Measurements from ENCODE around the gene KDSR. TPM values are rescaled to one million over a fixed set of nuclear protein-coding genes. Genes with fewer than 3 reads are reported as not detected.

Gene KDSR
- total RNA-seq, 3 donors from 2014 or later, result 33.6 to 79.4 (median 51.4) TPM

- Histone ChIP-seq H3K4me1 (ENCODE audit: low read depth) (no peaks in the 10 kb centered on the region), H3K9me3 (no peaks in the 10 kb centered on the region), H3K36me3 (ENCODE audit: low read depth) (no peaks in the 10 kb centered on the region), H3K4me3 (no peak overlapping the region)
- no peak for TF ChIP-seq CTCF (IDR thresholded peaks at IDR 0.05)
- intact Hi-C loops (cut with DNase I, micrococcal nuclease), result no loop called here
- no peak for ATAC-seq
- no peak for DNase-seq
These were observed 18.4 kb downstream of the KDSR start for GRCh38 chr18:63348508-63349136.

- Histone ChIP-seq H3K9me3 (no peaks in the 10 kb centered on the region), H3K4me1 (ENCODE audit: low read depth) (no peaks in the 10 kb centered on the region), H3K36me3 (ENCODE audit: low read depth) (no peaks in the 10 kb centered on the region), H3K4me3 (no peak overlapping the region)
- intact Hi-C loops (cut with DNase I, micrococcal nuclease), result no loop called here
- no peak for DNase-seq
- ATAC-seq, result no peak
- TF ChIP-seq CTCF (IDR thresholded peaks at IDR 0.05), result no peak
These were observed 20.4 kb downstream of the KDSR start for GRCh38 chr18:63346480-63347183.

- no peak for ATAC-seq
These were observed 21.0 kb downstream of the KDSR start for GRCh38 chr18:63346031-63346430.

GRCh38 chr18:63344918-63345317 is 22.1 kb downstream of the KDSR start:
- no peaks in the 10 kb centered on the region for H3K9me3 ChIP-seq
- H3K36me3 ChIP-seq (ENCODE audit: low read depth), result no peaks in the 10 kb centered on the region
- TF ChIP-seq CTCF (IDR thresholded peaks at IDR 0.05), result no peak
- no peak for DNase-seq
- peak; percentile 55 for ATAC-seq
- intact Hi-C loops (cut with DNase I, micrococcal nuclease), result no loop called here
- no peaks in the 10 kb centered on the region for H3K4me1 ChIP-seq (ENCODE audit: low read depth)
- H3K4me3 ChIP-seq, result no peak overlapping the region

More at GRCh38 chr18:63346031-63346430, 21.0 kb downstream of the KDSR start:
- Histone ChIP-seq H3K4me3 (no peak overlapping the region), H3K4me1 (ENCODE audit: low read depth) (no peaks in the 10 kb centered on the region), H3K9me3 (no peaks in the 10 kb centered on the region), H3K36me3 (ENCODE audit: low read depth) (no peaks in the 10 kb centered on the region)
- TF ChIP-seq CTCF (IDR thresholded peaks at IDR 0.05), result no peak
- intact Hi-C loops (cut with DNase I, micrococcal nuclease), result no loop called here
- no peak for DNase-seq

GRCh38 chr18:63344263-63344662 is 22.7 kb downstream of the KDSR start:
- H3K36me3 ChIP-seq (ENCODE audit: low read depth), result no peaks in the 10 kb centered on the region
- H3K9me3 ChIP-seq, result no peaks in the 10 kb centered on the region
- no peaks in the 10 kb centered on the region for H3K4me1 ChIP-seq (ENCODE audit: low read depth)
- no peak for TF ChIP-seq CTCF (IDR thresholded peaks at IDR 0.05)
- peak; percentile 68 for ATAC-seq
- no peak overlapping the region for H3K4me3 ChIP-seq
- intact Hi-C loops (cut with DNase I, micrococcal nuclease), result no loop called here
- DNase-seq, result no peak
